Measurements from ENCODE around the gene XIRP2.
A peak's percentile ranks its signal among the peaks of the same experiment; 100 is the strongest.

The XIRP2 gene

DNA sequence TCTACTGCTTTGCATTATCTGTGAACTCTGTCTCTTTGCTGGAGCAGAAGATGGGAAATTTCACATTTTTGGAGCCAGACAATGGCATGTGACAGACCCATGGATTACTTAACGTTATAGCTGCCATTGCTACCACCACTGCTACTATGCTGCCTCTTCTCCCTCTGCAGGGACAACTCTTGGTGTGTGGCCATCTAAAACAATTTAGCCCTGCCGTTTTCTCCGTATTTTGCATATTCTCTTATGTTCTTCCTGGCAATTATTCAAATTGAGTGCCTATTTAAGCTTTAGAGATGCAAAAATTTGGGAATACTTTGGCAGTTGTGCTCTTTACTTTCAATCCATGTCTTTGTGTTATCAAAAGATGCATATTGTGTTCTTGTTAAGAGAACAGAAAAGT is 386.8 kb downstream of the XIRP2 start:
- H2BK12ac ChIP-seq (ENCODE audit: low read length): no peak overlapping the region
- no peak overlapping the region for H4K91ac ChIP-seq (ENCODE audit: low read depth, low read length, poor library complexity)
- no peak overlapping the region for H3K27ac ChIP-seq (replicated peaks; ENCODE audit: low read length)
- no peak overlapping the region for H3K4me2 ChIP-seq (ENCODE audit: insufficient read depth, low read length, poor library complexity, severe bottlenecking)
- no peaks in the 10 kb centered on the region for H3K36me3 ChIP-seq (replicated peaks in 1 of 2; ENCODE audit: control insufficient read depth in 2 of 2, insufficient read depth in 2 of 2, low read length in 2 of 2)
- no peak overlapping the region for H2BK5ac ChIP-seq (ENCODE audit: low read length)
- H3K18ac ChIP-seq (ENCODE audit: low read length): no peak overlapping the region
- H3K9me3 ChIP-seq (replicated peaks in 1 of 2; ENCODE audit: control insufficient read depth in 2 of 2, insufficient read depth in 1 of 2, low read depth in 1 of 2, low read length in 2 of 2): peaks cover 0 to 2% of the 10 kb centered on the region in 2 donors
- H2AFZ ChIP-seq (ENCODE audit: low read length): peak overlapping the region; percentile 7
- H3K79me1 ChIP-seq (ENCODE audit: low read depth, low read length): no peaks in the 10 kb centered on the region
- H2BK15ac ChIP-seq (ENCODE audit: low read length): no peak overlapping the region
- no peak overlapping the region for H3K23ac ChIP-seq (ENCODE audit: low read depth, low read length, poor library complexity)
- H4K8ac ChIP-seq (ENCODE audit: low read depth, low read length): no peak overlapping the region
- no peaks in the 10 kb centered on the region for H3K27me3 ChIP-seq (ENCODE audit: control insufficient read depth in 3 of 3, insufficient read depth in 3 of 3, low read depth in 1 of 3, low read length in 3 of 3)
- no peak overlapping the region for H3K14ac ChIP-seq (ENCODE audit: low read length)
- H2AK5ac ChIP-seq (ENCODE audit: low read depth, low read length): no peak overlapping the region
- no peak for DNase-seq (ENCODE audit: low spot score)
- no peak overlapping the region for H2BK120ac ChIP-seq (ENCODE audit: low read depth, low read length)
- H3K4me1 ChIP-seq (ENCODE audit: control insufficient read depth in 2 of 2, insufficient read depth in 1 of 2, low read depth in 1 of 2, low read length in 2 of 2): peaks cover 0 to 2% of the 10 kb centered on the region in 2 donors
- H3K4me3 ChIP-seq (ENCODE audit: low read length in 2 of 2): no peak overlapping the region
- no peak overlapping the region for H3K9ac ChIP-seq (ENCODE audit: low read depth, low read length, poor library complexity)
- WGBS, 2 donors (ENCODE audit: extremely low coverage in 2 of 2, insufficient read length in 2 of 2, insufficient replicate concordance in 1 of 2): no CpG with 5 or more reads among the region's 3 CpGs
- H3K4ac ChIP-seq (ENCODE audit: low read length): no peak overlapping the region

GRCh38 chr2:167279810-167280209 is 391.5 kb downstream of the XIRP2 start:
- no peak overlapping the region for H4K8ac ChIP-seq (ENCODE audit: low read depth, low read length)
- H3K27ac ChIP-seq (replicated peaks; ENCODE audit: low read length): no peak overlapping the region
- H3K36me3 ChIP-seq (replicated peaks in 1 of 2; ENCODE audit: control insufficient read depth in 2 of 2, insufficient read depth in 2 of 2, low read length in 2 of 2): no peaks in the 10 kb centered on the region
- no peak overlapping the region for H3K4me2 ChIP-seq (ENCODE audit: insufficient read depth, low read length, poor library complexity, severe bottlenecking)
- H3K4me3 ChIP-seq (ENCODE audit: low read length in 2 of 2): no peak overlapping the region
- H4K91ac ChIP-seq (ENCODE audit: low read depth, low read length, poor library complexity): no peak overlapping the region
- no peaks in the 10 kb centered on the region for H3K27me3 ChIP-seq (ENCODE audit: control insufficient read depth in 3 of 3, insufficient read depth in 3 of 3, low read depth in 1 of 3, low read length in 3 of 3)
- H2BK120ac ChIP-seq (ENCODE audit: low read depth, low read length): no peak overlapping the region
- peaks cover 0 to 2% of the 10 kb centered on the region in 2 donors for H3K9me3 ChIP-seq (replicated peaks in 1 of 2; ENCODE audit: control insufficient read depth in 2 of 2, insufficient read depth in 1 of 2, low read depth in 1 of 2, low read length in 2 of 2)
- H2AFZ ChIP-seq (ENCODE audit: low read length): peak overlapping the region; percentile 12
- no CpG with 5 or more reads among the region's 5 CpGs for WGBS, 2 donors (ENCODE audit: extremely low coverage in 2 of 2, insufficient read length in 2 of 2, insufficient replicate concordance in 1 of 2)
- H3K4ac ChIP-seq (ENCODE audit: low read length): no peak overlapping the region
- no peak overlapping the region for H2BK15ac ChIP-seq (ENCODE audit: low read length)
- H3K79me1 ChIP-seq (ENCODE audit: low read depth, low read length): no peaks in the 10 kb centered on the region
- H3K9ac ChIP-seq (ENCODE audit: low read depth, low read length, poor library complexity): no peak overlapping the region
- H3K4me1 ChIP-seq (ENCODE audit: control insufficient read depth in 2 of 2, insufficient read depth in 1 of 2, low read depth in 1 of 2, low read length in 2 of 2): no peaks in the 10 kb centered on the region
- no peak overlapping the region for H2AK5ac ChIP-seq (ENCODE audit: low read depth, low read length)
- H3K18ac ChIP-seq (ENCODE audit: low read length): no peak overlapping the region
- no peak overlapping the region for H2BK5ac ChIP-seq (ENCODE audit: low read length)
- H3K14ac ChIP-seq (ENCODE audit: low read length): no peak overlapping the region
- H3K23ac ChIP-seq (ENCODE audit: low read depth, low read length, poor library complexity): no peak overlapping the region
- no peak for DNase-seq (ENCODE audit: low spot score)
- H2BK12ac ChIP-seq (ENCODE audit: low read length): no peak overlapping the region

DNA sequence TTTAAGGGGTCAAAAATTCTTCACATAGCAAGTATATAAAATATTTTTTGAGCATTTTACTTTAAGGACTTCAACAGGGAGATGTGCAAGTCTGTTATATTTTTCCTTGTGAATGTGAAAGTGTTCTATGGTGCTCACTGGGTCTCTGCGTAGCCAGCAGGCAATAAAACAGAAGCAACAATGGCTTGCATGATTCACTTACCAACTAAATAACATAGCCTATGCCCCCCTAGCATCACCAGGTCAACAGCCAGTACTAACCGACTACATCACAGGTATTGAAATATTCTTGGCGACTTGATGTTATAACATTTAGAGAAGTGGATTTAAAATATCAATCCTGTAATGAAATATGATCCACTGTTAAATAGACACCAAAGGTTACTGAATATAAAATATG is 398.9 kb downstream of the XIRP2 start:
- Histone ChIP-seq H3K27ac (replicated peaks; ENCODE audit: low read length) (no peak overlapping the region), H3K9me3 (replicated peaks in 1 of 2; ENCODE audit: control insufficient read depth in 2 of 2, insufficient read depth in 1 of 2, low read depth in 1 of 2, low read length in 2 of 2) (no peaks in the 10 kb centered on the region), H3K4ac (ENCODE audit: low read length) (no peak overlapping the region), H2AFZ (ENCODE audit: low read length) (peak overlapping the region; percentile 45), H3K14ac (ENCODE audit: low read length) (no peak overlapping the region), H2BK15ac (ENCODE audit: low read length) (no peak overlapping the region), H3K23ac (ENCODE audit: low read depth, low read length, poor library complexity) (no peak overlapping the region), H2BK5ac (ENCODE audit: low read length) (no peak overlapping the region), H3K4me1 (ENCODE audit: control insufficient read depth in 2 of 2, insufficient read depth in 1 of 2, low read depth in 1 of 2, low read length in 2 of 2) (peaks cover 0 to 6% of the 10 kb centered on the region in 2 donors), H3K18ac (ENCODE audit: low read length) (no peak overlapping the region), H3K36me3 (replicated peaks in 1 of 2; ENCODE audit: control insufficient read depth in 2 of 2, insufficient read depth in 2 of 2, low read length in 2 of 2) (no peaks in the 10 kb centered on the region), H3K27me3 (ENCODE audit: control insufficient read depth in 3 of 3, insufficient read depth in 3 of 3, low read depth in 1 of 3, low read length in 3 of 3) (no peaks in the 10 kb centered on the region), H3K4me2 (ENCODE audit: insufficient read depth, low read length, poor library complexity, severe bottlenecking) (no peak overlapping the region), H3K9ac (ENCODE audit: low read depth, low read length, poor library complexity) (no peak overlapping the region), H2BK120ac (ENCODE audit: low read depth, low read length) (no peak overlapping the region), H3K4me3 (ENCODE audit: low read length in 2 of 2) (no peak overlapping the region), H4K91ac (ENCODE audit: low read depth, low read length, poor library complexity) (no peak overlapping the region), H4K8ac (ENCODE audit: low read depth, low read length) (no peak overlapping the region), H2BK12ac (ENCODE audit: low read length) (no peak overlapping the region), H3K79me1 (ENCODE audit: low read depth, low read length) (no peaks in the 10 kb centered on the region), H2AK5ac (ENCODE audit: low read depth, low read length) (no peak overlapping the region)
- WGBS, 2 donors (ENCODE audit: extremely low coverage in 2 of 2, insufficient read length in 2 of 2, insufficient replicate concordance in 1 of 2): no CpG with 5 or more reads among the region's 3 CpGs
- DNase-seq (ENCODE audit: low spot score): no peak

GRCh38 chr2:167289651-167290410 is 401.6 kb downstream of the XIRP2 start:
- H3K4me1 ChIP-seq (ENCODE audit: control insufficient read depth in 2 of 2, insufficient read depth in 1 of 2, low read depth in 1 of 2, low read length in 2 of 2): peaks cover 0 to 6% of the 10 kb centered on the region in 2 donors
- H3K27me3 ChIP-seq (ENCODE audit: control insufficient read depth in 3 of 3, insufficient read depth in 3 of 3, low read depth in 1 of 3, low read length in 3 of 3): no peaks in the 10 kb centered on the region
- H3K4me3 ChIP-seq (ENCODE audit: low read length in 2 of 2): no peak overlapping the region
- H2AFZ ChIP-seq (ENCODE audit: low read length): no peak overlapping the region
- H3K18ac ChIP-seq (ENCODE audit: low read length): no peak overlapping the region
- no peak overlapping the region for H2BK15ac ChIP-seq (ENCODE audit: low read length)
- no peak overlapping the region for H3K23ac ChIP-seq (ENCODE audit: low read depth, low read length, poor library complexity)
- H3K36me3 ChIP-seq (replicated peaks in 1 of 2; ENCODE audit: control insufficient read depth in 2 of 2, insufficient read depth in 2 of 2, low read length in 2 of 2): no peaks in the 10 kb centered on the region
- no CpG with 5 or more reads among the region's 1 CpG for WGBS, 2 donors (ENCODE audit: extremely low coverage in 2 of 2, insufficient read length in 2 of 2, insufficient replicate concordance in 1 of 2)
- no peak overlapping the region for H2BK120ac ChIP-seq (ENCODE audit: low read depth, low read length)
- no peaks in the 10 kb centered on the region for H3K9me3 ChIP-seq (replicated peaks in 1 of 2; ENCODE audit: control insufficient read depth in 2 of 2, insufficient read depth in 1 of 2, low read depth in 1 of 2, low read length in 2 of 2)
- H3K79me1 ChIP-seq (ENCODE audit: low read depth, low read length): no peaks in the 10 kb centered on the region
- H3K4me2 ChIP-seq (ENCODE audit: insufficient read depth, low read length, poor library complexity, severe bottlenecking): no peak overlapping the region
- H2AK5ac ChIP-seq (ENCODE audit: low read depth, low read length): no peak overlapping the region
- H2BK5ac ChIP-seq (ENCODE audit: low read length): no peak overlapping the region
- no peak overlapping the region for H4K91ac ChIP-seq (ENCODE audit: low read depth, low read length, poor library complexity)
- no peak for DNase-seq (ENCODE audit: low spot score)
- no peak overlapping the region for H3K4ac ChIP-seq (ENCODE audit: low read length)
- H3K27ac ChIP-seq (replicated peaks; ENCODE audit: low read length): no peak overlapping the region
- H3K14ac ChIP-seq (ENCODE audit: low read length): no peak overlapping the region
- no peak overlapping the region for H3K9ac ChIP-seq (ENCODE audit: low read depth, low read length, poor library complexity)
- no peak overlapping the region for H2BK12ac ChIP-seq (ENCODE audit: low read length)
- no peak overlapping the region for H4K8ac ChIP-seq (ENCODE audit: low read depth, low read length)

All from neuronal stem cell (in vitro differentiated cells).